SU-DHL-6 (cell line): Measurements from ENCODE around the gene ZSCAN12.

Experiments
- H2AFZ ChIP-seq: fragments of 200-600 bp; sonication (generic); 2 replicates; pipeline ENCODE4 v1.6.1; 2014; ENCODE audit warnings: low read depth, mild to moderate bottlenecking, moderate library complexity, mixed read lengths, antibody characterized with exemption, low read length; ENCODE audit not compliant: severe bottlenecking
- H3F3A ChIP-seq: fragments of 200-600 bp; shearing (Covaris generic); 2 replicates; pipeline ENCODE4 v1.6.0; 2016; ENCODE audit warnings: antibody characterized with exemption, mild to moderate bottlenecking; ENCODE audit not compliant: insufficient read depth
- H3K27ac ChIP-seq: fragments of 200-600 bp; sonication (generic); 2 replicates; pipeline ENCODE4 v1.5.1; 2016; ENCODE audit warnings: low read depth, mild to moderate bottlenecking, low read length, moderate library complexity, mixed read lengths
- H3K27me3 ChIP-seq: fragments of 200-600 bp; sonication (generic), shearing (Covaris generic); 2 replicates; pipeline ENCODE4 v1.6.0; 2014; ENCODE audit warnings: mild to moderate bottlenecking, low read length
- H3K36me3 ChIP-seq: fragments of 200-600 bp; sonication (generic); 2 replicates; pipeline ENCODE4 v1.6.1; 2014; ENCODE audit warnings: mild to moderate bottlenecking, low read length, mixed read lengths
- H3K4me2 ChIP-seq: fragments of 300-600, 200-600 bp; shearing (Covaris generic), sonication (generic); 2 replicates; pipeline ENCODE4 v1.6.0; 2014; ENCODE audit warnings: low read length, low read depth, mild to moderate bottlenecking; ENCODE audit not compliant: poor library complexity, severe bottlenecking
- H3K4me3 ChIP-seq: fragments of 200-600 bp; sonication (generic); 2 replicates; pipeline ENCODE4 v1.5.1; 2014; ENCODE audit warnings: antibody characterized with exemption, low read length, mild to moderate bottlenecking, mixed read lengths; ENCODE audit not compliant: insufficient read depth, poor library complexity, severe bottlenecking
- H3K79me2 ChIP-seq: fragments of 200-600 bp; sonication (generic); 2 replicates; pipeline ENCODE4 v1.6.1; 2014; ENCODE audit warnings: mild to moderate bottlenecking, low read length, moderate library complexity; ENCODE audit not compliant: insufficient read depth
- H3K9ac ChIP-seq: fragments of 200-600 bp; sonication (generic); 2 replicates; pipeline ENCODE4 v1.7.0; 2014; ENCODE audit warnings: mild to moderate bottlenecking, low read length
- H3K9me2 ChIP-seq: fragments of 200-600 bp; sonication (generic); replicated peaks from 2 replicates; pipeline ENCODE4 v1.6.1; 2014; ENCODE audit warnings: low read length; ENCODE audit not compliant: insufficient read depth
- H3K9me3 ChIP-seq: fragments of 200-600 bp; sonication (generic); 2 replicates; pipeline ENCODE4 v1.6.1; 2014; ENCODE audit warnings: low read length, mixed read lengths; ENCODE audit not compliant: insufficient read depth
- H4K20me1 ChIP-seq: fragments of 200-600 bp; sonication (generic); 2 replicates; pipeline ENCODE4 v1.6.1; 2014; ENCODE audit warnings: low read depth, mild to moderate bottlenecking, antibody characterized with exemption, low read length, moderate library complexity, mixed read lengths
- CTCF ChIP-seq: fragments of 200-600 bp; sonication (generic); IDR thresholded peaks from one replicate; pipeline ENCODE4 v1.5.1; 2017; ENCODE audit warnings: antibody characterized with exemption, mild to moderate bottlenecking, low read length, moderate library complexity; ENCODE audit not compliant: insufficient read depth, poor library complexity, severe bottlenecking
- EZH2phosphoT487 ChIP-seq: fragments of 200-600 bp; sonication (generic), shearing (Covaris generic); conservative IDR thresholded peaks from 2 replicates; pipeline ENCODE4 v1.6.1; 2018; ENCODE audit warnings: mild to moderate bottlenecking, antibody characterized with exemption, low read length, moderate library complexity, mixed read lengths

ZSCAN12 gene

DNA sequence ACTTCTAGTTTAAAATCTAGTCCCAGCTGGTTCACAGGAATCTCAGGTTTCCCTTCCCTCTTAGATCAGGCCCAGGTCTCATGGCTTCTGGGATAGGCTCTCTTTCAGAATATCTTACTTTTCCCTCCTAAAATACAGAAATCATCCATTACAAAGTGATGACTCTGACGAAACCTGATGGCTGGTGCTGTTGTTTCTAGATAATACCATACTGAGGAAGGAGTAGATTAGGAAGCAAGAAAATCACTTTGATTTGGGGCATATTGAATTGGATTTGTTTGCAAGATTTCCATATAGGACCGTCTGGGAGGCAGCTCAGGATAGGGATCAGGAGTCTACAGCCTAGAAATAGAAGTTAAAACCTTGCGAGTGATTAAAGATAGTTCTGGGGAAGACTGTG is 46.2 kb downstream of the ZSCAN12 start:
- Histone ChIP-seq H3K4me2 (no peak overlapping the region), H2AFZ (no peak overlapping the region), H3K27ac (no peak overlapping the region), H3K9ac (no peak overlapping the region), H3K9me3 (peaks cover 13% of the 10 kb centered on the region; the same call in 1 of the 2 replicates), H3F3A (peaks cover 5% of the 10 kb centered on the region; the same call in 1 of the 2 replicates), H3K36me3 (peaks cover 5% of the 10 kb centered on the region; the same call in 1 of the 2 replicates), H4K20me1 (no peaks in the 10 kb centered on the region), H3K9me2 (no peaks in the 10 kb centered on the region), H3K27me3 (no peaks in the 10 kb centered on the region), H3K4me3 (no peak overlapping the region), H3K79me2 (peaks cover 27% of the 10 kb centered on the region; the same call in 1 of the 2 replicates)
- TF ChIP-seq EZH2phosphoT487 = no peak
- TF ChIP-seq CTCF = no peak

DNA sequence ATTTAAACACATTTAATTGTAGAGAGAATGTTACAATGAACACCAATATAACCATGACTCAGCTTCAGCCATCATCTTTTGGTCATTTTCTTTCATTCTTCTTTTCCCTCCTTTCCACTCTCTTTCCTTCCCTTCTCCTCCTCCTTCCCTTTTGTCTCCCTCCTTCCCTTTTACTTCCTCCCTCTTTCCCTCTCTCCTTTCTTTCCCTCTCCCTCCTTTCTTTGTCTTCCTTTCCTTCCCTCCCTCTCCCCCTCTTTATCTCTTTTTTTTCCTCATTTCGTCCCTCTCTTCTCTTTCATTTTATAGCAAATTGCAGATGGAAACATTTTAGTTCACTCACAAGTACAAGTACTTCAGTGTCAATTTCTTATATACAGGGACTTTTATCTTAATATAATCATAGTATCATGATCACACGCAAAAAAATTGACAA is 48.0 kb downstream of the ZSCAN12 start:
- no peak overlapping the region for H3K27ac ChIP-seq
- H3K9ac ChIP-seq = no peak overlapping the region
- peak overlapping the region; percentile 89 for H3K4me2 ChIP-seq
- H3K36me3 ChIP-seq = peaks cover 5% of the 10 kb centered on the region; the same call in 1 of the 2 replicates
- no peak overlapping the region for H2AFZ ChIP-seq
- H3K27me3 ChIP-seq = no peaks in the 10 kb centered on the region
- H3K79me2 ChIP-seq = peaks cover 27% of the 10 kb centered on the region; the same call in 1 of the 2 replicates
- no peak overlapping the region for H3K4me3 ChIP-seq
- TF ChIP-seq EZH2phosphoT487 (no peak), CTCF (no peak)
- peaks cover 13% of the 10 kb centered on the region; the same call in 1 of the 2 replicates for H3K9me3 ChIP-seq
- no peaks in the 10 kb centered on the region for H4K20me1 ChIP-seq
- H3K9me2 ChIP-seq = no peaks in the 10 kb centered on the region
- peaks cover 8% of the 10 kb centered on the region for H3F3A ChIP-seq

- no peak overlapping the region for H3K27ac ChIP-seq
- no peaks in the 10 kb centered on the region for H3K9me2 ChIP-seq
- H3K4me2 ChIP-seq = peak overlapping the region; percentile 89
- no peak for TF ChIP-seq CTCF
- no peak for TF ChIP-seq EZH2phosphoT487
- no peaks in the 10 kb centered on the region for H4K20me1 ChIP-seq
- peaks cover 27% of the 10 kb centered on the region; the same call in 1 of the 2 replicates for H3K79me2 ChIP-seq
- peak overlapping the region; percentile 78 for H3K4me3 ChIP-seq
- H2AFZ ChIP-seq = no peak overlapping the region
- H3K27me3 ChIP-seq = no peaks in the 10 kb centered on the region
- H3K9me3 ChIP-seq = peaks cover 13% of the 10 kb centered on the region; the same call in 1 of the 2 replicates
- H3K36me3 ChIP-seq = peaks cover 5% of the 10 kb centered on the region; the same call in 1 of the 2 replicates
- peak overlapping the region; percentile 77; the same call in 1 of the 2 replicates for H3K9ac ChIP-seq
- H3F3A ChIP-seq = peaks cover 8% of the 10 kb centered on the region
Observed at GRCh38 chr6:28351087-28351486, 48.5 kb downstream of the ZSCAN12 start.
